Measurements from ENCODE around the gene RTN1.

RTN1 gene

DNA sequence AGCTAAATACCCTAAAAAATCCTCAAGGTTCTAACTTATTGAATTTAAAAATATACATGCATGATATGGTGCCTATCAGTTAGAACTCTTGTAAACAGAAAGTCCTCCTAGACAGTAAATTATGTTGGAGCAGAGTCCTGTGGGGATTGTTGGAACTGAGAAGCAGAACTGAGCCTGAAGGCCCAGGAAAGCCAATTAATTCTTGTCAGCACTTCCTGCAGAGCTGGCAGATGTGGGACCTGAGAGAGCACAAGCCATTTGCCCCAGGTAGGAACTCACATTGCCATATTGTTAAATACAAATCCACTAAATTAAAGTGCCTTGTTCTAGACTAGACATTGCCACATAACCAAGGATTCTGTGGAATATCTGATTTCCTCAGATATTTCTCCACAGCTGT is 117.1 kb downstream of the RTN1 start:
- H3K4me3 ChIP-seq (ENCODE audit: low read depth, low read length): no peak overlapping the region
- TF ChIP-seq, protein P1, sequence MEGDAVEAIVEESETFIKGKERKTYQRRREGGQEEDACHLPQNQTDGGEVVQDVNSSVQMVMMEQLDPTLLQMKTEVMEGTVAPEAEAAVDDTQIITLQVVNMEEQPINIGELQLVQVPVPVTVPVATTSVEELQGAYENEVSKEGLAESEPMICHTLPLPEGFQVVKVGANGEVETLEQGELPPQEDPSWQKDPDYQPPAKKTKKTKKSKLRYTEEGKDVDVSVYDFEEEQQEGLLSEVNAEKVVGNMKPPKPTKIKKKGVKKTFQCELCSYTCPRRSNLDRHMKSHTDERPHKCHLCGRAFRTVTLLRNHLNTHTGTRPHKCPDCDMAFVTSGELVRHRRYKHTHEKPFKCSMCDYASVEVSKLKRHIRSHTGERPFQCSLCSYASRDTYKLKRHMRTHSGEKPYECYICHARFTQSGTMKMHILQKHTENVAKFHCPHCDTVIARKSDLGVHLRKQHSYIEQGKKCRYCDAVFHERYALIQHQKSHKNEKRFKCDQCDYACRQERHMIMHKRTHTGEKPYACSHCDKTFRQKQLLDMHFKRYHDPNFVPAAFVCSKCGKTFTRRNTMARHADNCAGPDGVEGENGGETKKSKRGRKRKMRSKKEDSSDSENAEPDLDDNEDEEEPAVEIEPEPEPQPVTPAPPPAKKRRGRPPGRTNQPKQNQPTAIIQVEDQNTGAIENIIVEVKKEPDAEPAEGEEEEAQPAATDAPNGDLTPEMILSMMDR (IDR thresholded peaks at IDR 0.05; ENCODE audit: borderline replicate concordance, insufficient read depth, low read depth, low read length): no peak

DNA sequence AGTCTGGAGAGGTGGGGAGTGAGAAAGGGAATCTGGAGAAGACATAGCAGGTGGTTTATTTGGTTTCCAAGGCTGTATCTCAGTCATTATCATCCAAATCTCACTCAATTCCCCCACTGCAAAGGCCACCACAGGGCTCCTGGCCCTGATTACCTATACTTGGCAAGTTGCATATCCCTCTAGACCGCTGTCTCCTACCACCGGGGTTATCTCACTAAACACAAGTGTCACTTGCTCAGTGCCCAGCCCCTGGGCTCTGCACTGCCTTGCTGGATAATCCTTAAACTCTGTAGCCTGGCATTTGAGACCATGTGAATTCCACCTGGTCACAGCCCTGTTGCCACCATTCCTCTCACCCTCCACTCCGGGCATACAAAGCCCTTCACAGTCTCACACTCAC is 119.0 kb downstream of the RTN1 start:
- TF ChIP-seq, protein P1 (IDR thresholded peaks at IDR 0.05; ENCODE audit: borderline replicate concordance, insufficient read depth, low read depth, low read length): no peak
- no peak overlapping the region for H3K4me3 ChIP-seq (ENCODE audit: low read depth, low read length)

DNA sequence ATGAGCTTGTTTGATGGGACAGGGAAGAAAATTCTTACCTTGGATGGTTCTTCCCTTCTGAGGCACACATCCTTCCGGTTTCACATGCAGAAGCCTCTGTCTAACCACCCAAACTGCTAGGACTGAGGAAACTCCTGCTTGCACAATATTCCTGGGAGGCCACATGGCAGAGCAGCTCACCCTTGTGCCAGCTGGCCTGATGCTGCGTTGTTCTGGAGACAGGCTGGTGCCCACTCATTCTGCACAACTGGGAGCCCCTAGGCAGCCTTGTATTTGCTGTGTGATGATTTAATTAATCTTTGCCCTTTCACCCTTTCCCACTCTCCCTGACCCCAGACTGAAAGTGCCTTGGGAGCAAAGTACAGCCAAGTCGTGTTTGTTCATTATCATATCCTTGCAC is 130.8 kb downstream of the RTN1 start:
- H3K4me3 ChIP-seq (ENCODE audit: low read depth, low read length): no peak overlapping the region
- TF ChIP-seq, protein P1 (IDR thresholded peaks at IDR 0.05; ENCODE audit: borderline replicate concordance, insufficient read depth, low read depth, low read length): no peak

DNA sequence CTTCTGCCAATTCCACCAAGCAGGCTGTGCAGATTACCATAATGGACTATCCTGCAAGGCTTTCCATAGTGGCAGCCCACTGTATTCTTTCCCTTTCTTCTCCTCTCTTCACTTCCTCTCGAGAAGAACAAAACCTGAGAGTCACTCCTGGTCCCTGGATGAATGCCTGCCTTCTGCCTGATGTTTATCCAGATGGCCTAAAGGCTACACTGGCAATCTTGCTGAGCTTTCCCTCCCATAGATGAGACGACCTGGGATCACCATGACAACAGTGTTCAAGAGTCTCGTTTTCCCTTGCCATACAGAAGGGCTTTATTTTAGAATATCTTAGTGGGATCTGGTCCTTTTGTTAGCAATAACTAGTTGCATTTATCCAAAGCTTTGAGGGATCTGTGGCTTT is 142.3 kb downstream of the RTN1 start:
- TF ChIP-seq, protein P1 (IDR thresholded peaks at IDR 0.05; ENCODE audit: borderline replicate concordance, insufficient read depth, low read depth, low read length): no peak
- H3K4me3 ChIP-seq (ENCODE audit: low read depth, low read length): no peak overlapping the region

DNA sequence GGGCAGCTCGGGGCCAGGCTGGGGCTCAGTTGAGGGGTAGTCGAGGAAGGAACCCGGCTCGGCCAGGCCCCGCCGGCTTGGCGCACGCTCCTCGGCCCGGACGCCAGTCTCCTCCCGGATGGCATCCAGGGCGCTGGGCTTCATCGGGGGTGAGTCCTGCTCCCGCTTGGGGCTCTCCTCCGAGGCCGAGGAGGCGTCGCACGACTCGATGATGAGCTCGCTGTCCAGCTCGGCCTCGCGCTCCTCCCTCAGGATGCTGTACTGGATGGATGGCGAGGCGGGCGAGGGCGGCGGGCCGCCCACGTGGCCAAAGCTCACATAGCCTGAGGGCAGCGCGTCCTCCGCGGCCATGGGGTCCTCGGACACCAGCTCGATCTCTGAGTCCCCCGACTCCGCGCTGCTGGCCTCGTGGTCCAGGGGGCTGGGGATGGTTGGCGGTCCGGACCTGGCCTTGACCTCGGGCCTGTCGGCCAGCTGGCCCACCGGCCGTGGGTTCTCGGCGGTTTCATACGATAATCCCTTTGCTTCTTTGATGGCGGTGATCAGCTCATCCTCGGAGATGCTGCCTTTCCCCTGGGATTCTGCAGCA is 143.4 kb downstream of the RTN1 start:
- no peak overlapping the region for H3K4me3 ChIP-seq (ENCODE audit: low read depth, low read length)
- TF ChIP-seq, protein P1 (IDR thresholded peaks at IDR 0.05; ENCODE audit: borderline replicate concordance, insufficient read depth, low read depth, low read length): no peak

DNA sequence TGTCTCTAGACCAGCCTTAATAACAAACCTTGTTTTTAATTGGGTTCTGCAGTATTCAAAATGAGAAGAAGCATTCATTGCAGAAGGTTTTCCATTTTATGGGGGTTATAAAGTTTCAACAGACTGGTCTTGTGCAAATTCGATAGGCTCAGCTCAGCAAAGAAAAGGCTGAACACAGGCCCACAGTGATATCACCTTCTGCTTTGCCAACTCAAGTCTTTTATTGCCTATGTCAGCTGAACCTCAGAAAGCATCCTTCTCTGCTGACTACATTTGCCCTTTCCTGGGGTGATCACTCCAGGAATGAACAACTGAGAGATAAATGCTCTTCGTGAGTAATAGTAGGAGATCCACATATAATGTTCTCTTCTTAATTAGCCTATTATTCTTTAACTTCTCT is 159.5 kb downstream of the RTN1 start:
- H3K4me3 ChIP-seq (ENCODE audit: low read depth, low read length): no peak overlapping the region
- TF ChIP-seq, protein P1 (IDR thresholded peaks at IDR 0.05; ENCODE audit: borderline replicate concordance, insufficient read depth, low read depth, low read length): no peak

DNA sequence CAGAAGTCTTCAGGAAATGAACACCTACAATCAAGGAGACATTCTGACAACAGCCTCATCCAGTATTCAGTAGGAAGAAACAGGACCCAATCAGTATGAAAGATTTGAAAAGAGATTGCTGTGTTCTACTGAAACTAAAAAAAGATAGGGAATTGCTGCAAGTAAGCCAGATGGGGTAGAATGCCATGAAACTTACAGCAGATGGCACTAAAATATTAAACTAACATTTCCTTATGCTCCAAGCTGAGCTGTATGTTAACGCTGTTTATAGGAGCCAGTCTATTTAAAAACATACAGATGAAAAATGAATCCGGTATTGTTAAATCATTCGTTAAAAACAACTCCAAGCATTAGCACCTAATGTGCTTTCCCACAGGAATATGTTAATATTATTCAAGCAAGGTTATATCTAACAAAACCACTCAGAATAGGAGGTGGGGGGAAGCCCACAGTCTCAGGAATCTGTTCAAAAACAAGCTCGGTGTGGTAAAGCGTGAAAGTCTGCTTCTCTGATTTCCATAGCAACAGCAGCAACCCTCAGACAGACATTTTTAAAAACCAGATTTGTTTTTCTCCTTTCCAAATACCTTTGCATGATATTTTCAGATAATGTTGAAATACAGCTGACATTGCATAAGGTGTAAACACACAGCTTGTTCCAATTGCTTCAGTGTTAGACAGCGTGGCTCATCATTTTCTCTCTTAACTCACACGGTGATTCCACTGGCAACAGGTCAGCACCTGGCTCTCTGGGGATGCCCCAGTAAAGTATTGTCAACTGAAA is 162.6 kb downstream of the RTN1 start:
- no peak overlapping the region for H3K4me3 ChIP-seq (ENCODE audit: low read depth, low read length)
- TF ChIP-seq, protein P1 (IDR thresholded peaks at IDR 0.05; ENCODE audit: borderline replicate concordance, insufficient read depth, low read depth, low read length): no peak
